HG02678 (cell line): ENCODE data around the gene ENTPD5.
A peak's percentile ranks its signal among the peaks of the same experiment; 100 is the strongest.

Source experiments
- ATAC-seq: cut with Tn5 transposase; IDR thresholded peaks from one replicate; pipeline ENCODE4 v1.9.1; 2021; ENCODE audit warnings: mild to moderate bottlenecking, moderate library complexity; ENCODE audit not compliant: unreplicated experiment

ENTPD5 gene

GRCh38 chr14:74018586-74019407, at the start of gene ENTPD5, which contains the start of gene BBOF1:
Gene ENTPD5, minus strand, starts transcription at chr14:74019288. Its CDS starts 31,186 bp downstream, at chr14:73988102.
Gene BBOF1, plus strand, starts transcription at chr14:74019349. Its CDS starts 130 bp downstream, at chr14:74019479.
- ATAC-seq: peak; percentile 92

- no peak for ATAC-seq
Observed at GRCh38 chr14:74065746-74066575, 46.9 kb upstream of the ENTPD5 start.

- ATAC-seq: no peak
Observed at GRCh38 chr14:74064883-74065282, 45.8 kb upstream of the ENTPD5 start.

GRCh38 chr14:74064426-74064825, 45.3 kb upstream of the ENTPD5 start:
- ATAC-seq: no peak

GRCh38 chr14:74062809-74063150, 43.7 kb upstream of the ENTPD5 start:
- ATAC-seq: no peak

- ATAC-seq: no peak
Observed at GRCh38 chr14:74049876-74050495, 30.9 kb upstream of the ENTPD5 start.

- ATAC-seq: no peak
Observed at GRCh38 chr14:74048281-74048680, 29.2 kb upstream of the ENTPD5 start.

- ATAC-seq: no peak
Observed at GRCh38 chr14:74045522-74045921, 26.4 kb upstream of the ENTPD5 start.

- ATAC-seq: no peak
Observed at GRCh38 chr14:74042296-74042695, 23.2 kb upstream of the ENTPD5 start.

- ATAC-seq: no peak
Observed at GRCh38 chr14:74038020-74038859, 19.2 kb upstream of the ENTPD5 start.

- no peak for ATAC-seq
Observed at GRCh38 chr14:74035556-74035955, 16.5 kb upstream of the ENTPD5 start.

- ATAC-seq: no peak
Observed at GRCh38 chr14:74034572-74034971, 15.5 kb upstream of the ENTPD5 start.

- no peak for ATAC-seq
Observed at GRCh38 chr14:74029136-74029535, 10.0 kb upstream of the ENTPD5 start.

- ATAC-seq: no peak
Observed at GRCh38 chr14:74022346-74022745, 3.3 kb upstream of the ENTPD5 start.

GRCh38 chr14:74019408-74020137, 485 bp upstream of the ENTPD5 start:
- no peak for ATAC-seq

GRCh38 chr14:74018174-74018585, 908 bp downstream of the ENTPD5 start:
- no peak for ATAC-seq

- no peak for ATAC-seq
Observed at GRCh38 chr14:74015963-74016362, 3.1 kb downstream of the ENTPD5 start.

GRCh38 chr14:74015176-74015575, 3.9 kb downstream of the ENTPD5 start:
- no peak for ATAC-seq

- no peak for ATAC-seq
Observed at GRCh38 chr14:74014299-74014698, 4.8 kb downstream of the ENTPD5 start.
